ENCODE measurements around the gene PAX3. TPM values are rescaled to one million over a fixed set of nuclear protein-coding genes. Genes with fewer than 3 reads are reported as not detected.

The PAX3 gene
- not detected in 5 replicates for total RNA-seq (2022; extraction: Qiagen RNA extraction)

GRCh38 chr2:222298311-222299150, at the start of gene PAX3:
Gene PAX3 (minus strand): TSS chr2:222298998. CDS start chr2:222298615, 383 bp downstream.

Other genes with a start within 250 kb of the PAX3 start
- 0.35 to 0.55 TPM (median 0.42 TPM) in 5 replicates for gene SGPP2, start 125.5 kb upstream of the PAX3 start, total RNA-seq (2022; extraction: Qiagen RNA extraction)